ENCODE results near the gene KDM5B. TPM values are rescaled to one million over a fixed set of nuclear protein-coding genes. Genes with fewer than 3 reads are reported as not detected.

Gene KDM5B
- total and polyA plus RNA-seq, 9 of the 15 experiments (the other 6 are each of a cell fraction or from before 2014, with no cell fraction given) = 15.4 to 90.6 (median 57.1) TPM

- TF ChIP-seq ATF3 (IDR thresholded peaks at IDR 0.05) (peak; percentile 80), ATF3 (CRISPR knock-in tag; conservative IDR thresholded peaks at IDR 0.05) (no peak), MXI1 (IDR thresholded peaks at IDR 0.05; ENCODE audit: low read depth, low read length) (no peak), ZNF24 (IDR thresholded peaks at IDR 0.05) (no peak), PHB (CRISPR knock-in tag; IDR thresholded peaks at IDR 0.05) (no peak), ZNF77 (CRISPR knock-in tag; IDR thresholded peaks at IDR 0.05) (no peak), SP1 (CRISPR knock-in tag; IDR thresholded peaks at IDR 0.05) (no peak), RBM15 (IDR thresholded peaks at IDR 0.05; ENCODE audit: insufficient read depth, low read length) (no peak), ID3 (CRISPR knock-in tag; IDR thresholded peaks at IDR 0.05) (no peak), ID3 (tag; IDR thresholded peaks at IDR 0.05) (no peak), ZNF384 (IDR thresholded peaks at IDR 0.05; ENCODE audit: low read depth, low read length) (no peak), ARNT (IDR thresholded peaks at IDR 0.05) (no peak), ZNF239 (CRISPR knock-in tag; IDR thresholded peaks at IDR 0.05) (no peak), CREBBP (IDR thresholded peaks at IDR 0.05; ENCODE audit: low read depth, low read length) (no peak), PURB (CRISPR knock-in tag; IDR thresholded peaks at IDR 0.05; ENCODE audit: low read depth) (no peak), ZNF140 (CRISPR knock-in tag; IDR thresholded peaks at IDR 0.05) (no peak), ZFP91 (CRISPR knock-in tag; IDR thresholded peaks at IDR 0.05) (no peak)
Observed at GRCh38 chr1:202825748-202826147, 17.5 kb upstream of the KDM5B start (continued).

All from K562 (cell line).